Measurements from ENCODE around the gene CGB7. TPM values are rescaled to one million over a fixed set of nuclear protein-coding genes. Genes with fewer than 3 reads are reported as not detected.

CGB7 gene
- total and polyA plus RNA-seq, 2 of the 13 experiments (the other 11 are each of a cell fraction or from before 2014, with no cell fraction given), result 0.07 TPM; not detected in 1

- TF ChIP-seq THAP9 (CRISPR knock-in tag; IDR thresholded peaks at IDR 0.05; ENCODE audit: borderline replicate concordance) (0 out of 2 replicates have a peak, but pooled peaks have one; percentile 27), CTCF (CRISPR knock-in tag; IDR thresholded peaks at IDR 0.05) (peak; percentile 87), ARID4A (CRISPR knock-in tag; IDR thresholded peaks at IDR 0.05; ENCODE audit: borderline replicate concordance) (peak; percentile 19; the same call in 1 of the 2 replicates), ARID5B (CRISPR knock-in tag; IDR thresholded peaks at IDR 0.05) (0 out of 2 replicates have a peak, but pooled peaks have one; percentile 21), ZNF512B (CRISPR knock-in tag; IDR thresholded peaks at IDR 0.05; ENCODE audit: borderline replicate concordance) (peak; percentile 50; the same call in 1 of the 2 replicates), THRA (CRISPR knock-in tag; IDR thresholded peaks at IDR 0.05; ENCODE audit: borderline replicate concordance) (peak; percentile 18; the same call in 1 of the 2 replicates)
Measured at GRCh38 chr19:49074869-49075268, 17.3 kb upstream of the CGB7 start (continued).
